Activated CD8-positive, alpha-beta memory T cell treated with anti-CD3 and anti-CD28 coated beads for 24 hours (primary cell): ENCODE data around the gene CYP2D6.
"Not testable (repeated sequence)": the region's sequence is repeated elsewhere in the genome, so short reads cannot be mapped to it uniquely, and the experiment has no call there.

Experiments used
- DNase-seq: peaks from one replicate; pipeline ENCODE4 v3.0.0-alpha.2; 2020

CYP2D6 gene

DNA sequence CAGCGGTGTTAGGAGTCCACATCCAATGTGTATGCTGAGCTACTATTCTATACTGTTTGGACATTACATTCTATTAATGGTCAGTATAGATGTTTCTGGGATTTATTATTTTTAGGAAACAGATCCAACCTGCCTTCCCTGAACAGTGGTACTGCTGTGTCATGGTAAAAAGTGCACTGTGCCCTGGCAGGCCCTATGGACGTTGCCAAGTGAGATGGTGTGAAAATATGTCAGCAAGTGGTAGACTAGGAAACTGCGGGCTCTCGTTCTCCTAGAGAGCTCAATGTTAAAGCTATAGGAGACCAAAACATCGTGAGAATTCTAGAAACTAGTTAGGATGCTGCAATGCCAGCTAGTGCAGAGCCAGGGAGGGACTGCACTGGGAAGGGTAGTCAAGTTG, 26.0 kb upstream of the CYP2D6 start:
- DNase-seq = no peak

DNA sequence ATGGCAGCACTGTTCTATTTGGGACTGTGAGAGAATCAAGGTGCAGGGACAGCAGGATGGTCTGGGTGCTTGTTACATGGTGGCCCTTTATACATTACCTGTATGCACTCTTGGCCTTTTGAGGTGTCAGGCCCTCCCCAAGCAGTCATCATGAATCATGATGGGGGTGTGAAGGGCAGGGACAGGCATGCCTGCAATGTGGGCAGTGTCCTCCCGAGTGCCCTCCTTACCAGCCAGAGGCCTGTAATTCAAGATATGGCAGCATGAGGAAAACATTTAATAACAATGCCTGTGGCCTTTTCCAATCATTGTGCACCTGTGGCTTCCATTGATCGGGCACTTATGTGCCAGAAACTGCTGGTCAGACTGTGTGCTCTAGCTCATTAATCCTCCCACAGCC, 25.5 kb upstream of the CYP2D6 start:
- no peak for DNase-seq

DNA sequence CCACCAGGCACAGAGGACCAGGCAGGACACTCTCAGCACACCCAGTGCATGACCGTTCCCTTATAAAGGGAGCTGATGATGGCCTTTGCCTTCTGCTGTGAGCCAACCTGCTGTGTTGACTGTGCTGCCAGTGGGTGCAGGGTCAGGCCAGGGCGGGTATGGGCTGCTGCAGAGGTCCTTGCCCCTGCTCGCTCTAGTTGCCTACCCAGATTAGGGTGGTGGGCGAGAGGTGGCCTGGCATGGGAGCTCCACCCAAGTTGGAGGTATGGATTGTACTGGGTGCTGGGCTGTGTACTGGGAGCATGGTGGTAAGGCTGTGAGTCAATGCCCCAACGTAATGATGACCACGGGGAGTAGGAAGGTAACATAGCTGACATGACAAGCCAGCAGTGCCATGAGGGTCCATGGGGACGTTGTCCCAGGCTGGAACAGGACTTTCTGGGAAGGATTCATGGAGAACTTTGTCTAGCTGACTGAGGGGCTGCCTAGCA, 24.5 kb upstream of the CYP2D6 start:
- DNase-seq = no peak

DNA sequence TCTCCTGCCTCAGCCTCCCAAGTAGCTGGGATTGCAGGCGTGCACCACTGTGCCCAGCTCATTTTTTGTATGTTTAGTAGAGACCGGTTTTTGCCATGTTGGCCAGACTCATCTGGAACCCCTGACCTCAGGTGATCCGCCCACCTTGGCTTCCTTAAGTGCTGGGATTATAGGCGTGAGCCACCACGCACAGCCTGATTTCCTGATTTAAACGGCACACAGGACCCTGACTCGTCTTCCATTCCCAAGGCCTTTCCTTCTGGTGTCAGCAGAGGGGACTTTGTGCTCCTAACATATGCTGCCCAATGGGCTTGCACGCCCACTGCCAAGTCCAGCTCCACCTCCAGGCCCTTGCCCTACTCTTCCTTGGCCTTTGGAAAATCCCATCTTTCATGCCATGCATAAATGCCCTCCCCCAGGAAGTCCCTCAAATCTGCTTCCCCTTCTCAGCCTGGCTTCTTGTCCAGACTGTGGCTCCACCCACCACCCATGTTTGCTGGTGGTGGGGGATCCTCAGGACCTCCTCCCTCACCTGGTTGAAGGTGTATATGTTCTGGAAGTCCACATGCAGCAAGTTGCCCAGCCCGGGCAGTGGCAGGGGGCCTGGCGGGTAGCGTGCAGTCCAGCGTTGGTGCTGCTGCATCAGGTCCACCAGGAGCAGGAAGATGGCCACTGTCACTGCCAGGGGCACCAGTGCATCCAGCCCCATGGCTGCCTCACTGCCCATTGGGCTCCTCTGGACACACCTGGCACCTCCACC, 23.9 kb upstream of the CYP2D6 start:
- no peak for DNase-seq

DNA sequence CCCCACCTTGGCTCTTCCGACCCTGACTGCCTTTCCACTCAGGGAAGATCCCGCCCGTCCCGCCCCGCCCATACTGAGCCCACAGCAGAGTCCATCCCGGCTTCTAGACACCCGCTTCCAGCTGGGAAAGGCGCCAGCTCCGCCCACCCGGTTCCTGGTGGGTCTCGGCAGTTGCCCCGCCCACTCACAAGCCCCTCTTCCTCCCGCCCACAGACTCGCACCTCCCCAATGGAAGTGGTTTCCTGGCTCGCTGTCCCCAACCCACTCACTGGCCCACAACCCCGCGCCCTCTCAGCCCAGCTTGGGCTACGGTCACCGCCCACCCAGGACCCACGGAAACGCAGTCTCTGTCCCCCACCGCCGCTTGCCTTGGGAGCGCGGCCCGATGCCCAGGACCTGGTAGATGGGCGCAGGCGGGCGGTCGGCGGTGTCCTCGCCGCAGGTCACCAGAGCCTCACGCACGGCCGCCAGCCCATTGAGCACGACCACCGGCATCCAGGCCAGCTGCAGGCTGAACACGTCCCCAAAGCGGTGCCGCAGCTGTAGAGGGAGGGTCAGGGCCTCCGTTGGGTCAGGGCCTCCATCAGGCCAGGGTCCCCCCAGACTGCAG, 22.2 kb upstream of the CYP2D6 start:
- no peak for DNase-seq

DNA sequence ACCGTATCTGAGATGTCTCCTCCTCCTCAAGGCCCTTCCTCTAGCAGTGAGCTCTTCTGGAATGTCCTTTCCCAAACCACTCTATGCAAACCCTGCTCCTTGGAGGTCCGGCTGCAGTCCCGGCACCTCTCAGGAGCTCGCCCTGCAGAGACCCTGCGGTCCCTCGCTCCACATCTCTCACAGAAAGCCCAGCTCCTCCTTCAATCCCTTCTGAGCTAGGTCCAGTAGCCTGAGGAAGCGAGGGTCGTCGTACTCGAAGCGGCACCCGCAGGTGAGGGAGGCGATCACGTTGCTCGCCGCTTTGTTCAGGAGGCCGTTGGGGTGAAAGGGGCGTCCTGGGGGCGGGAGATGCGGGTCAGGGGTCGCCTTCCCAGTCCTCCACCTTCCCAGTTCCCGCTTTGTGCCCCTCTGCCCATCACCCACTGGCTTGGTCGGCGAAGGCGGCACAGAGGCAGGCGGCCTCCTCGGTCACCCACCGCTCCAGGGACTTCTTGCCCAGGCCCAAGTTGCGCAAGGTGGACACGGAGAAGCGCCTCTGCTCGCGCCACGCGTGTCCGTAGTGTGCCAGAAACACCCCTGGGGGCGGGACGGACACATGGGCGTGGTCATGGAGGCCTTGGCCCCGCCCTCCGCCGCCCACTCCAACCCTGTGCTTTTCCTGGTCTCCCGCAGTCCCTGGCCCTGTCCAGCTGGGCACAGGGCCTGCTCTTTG, 21.5 kb upstream of the CYP2D6 start:
- no peak for DNase-seq

DNA sequence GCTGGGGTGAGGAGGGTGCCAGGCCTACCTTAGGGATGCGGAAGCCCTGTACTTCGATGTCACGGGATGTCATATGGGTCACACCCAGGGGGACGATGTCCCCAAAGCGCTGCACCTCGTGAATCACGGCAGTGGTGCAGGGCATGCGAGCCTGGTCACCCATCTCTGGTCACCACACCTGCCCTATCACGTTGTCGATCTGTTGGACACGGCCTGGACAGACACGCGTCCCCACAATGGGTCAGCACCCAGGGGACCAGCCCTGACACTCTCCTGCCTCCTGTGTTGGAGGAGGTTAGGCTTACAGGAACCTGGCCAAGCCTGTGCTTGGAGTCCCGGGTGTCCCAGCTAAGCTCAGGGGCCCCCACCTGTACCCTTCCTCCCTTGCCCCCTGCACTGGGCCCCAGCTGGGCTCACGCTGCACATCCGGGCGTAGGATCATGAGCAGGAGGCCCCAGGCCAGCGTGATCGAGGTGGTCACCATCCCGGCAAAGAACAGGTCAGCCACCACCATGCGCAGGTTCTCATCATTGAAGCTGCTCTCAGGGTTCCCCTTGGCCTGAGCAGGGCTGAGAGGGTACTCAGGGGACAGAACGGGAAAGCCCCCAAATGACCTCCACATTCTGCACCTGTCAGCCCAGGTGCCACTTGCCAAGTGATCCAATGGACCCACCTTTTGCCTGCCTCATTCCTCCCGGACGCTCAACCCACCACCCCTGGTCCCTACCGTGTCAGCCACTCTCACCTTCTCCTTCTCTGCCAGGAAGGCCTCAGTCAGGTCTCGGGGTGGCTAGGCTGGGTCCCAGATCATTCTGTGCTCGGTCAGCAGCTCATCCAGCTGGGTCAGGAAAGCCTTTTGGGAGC, 20.3 kb upstream of the CYP2D6 start:
- DNase-seq = no peak

DNA sequence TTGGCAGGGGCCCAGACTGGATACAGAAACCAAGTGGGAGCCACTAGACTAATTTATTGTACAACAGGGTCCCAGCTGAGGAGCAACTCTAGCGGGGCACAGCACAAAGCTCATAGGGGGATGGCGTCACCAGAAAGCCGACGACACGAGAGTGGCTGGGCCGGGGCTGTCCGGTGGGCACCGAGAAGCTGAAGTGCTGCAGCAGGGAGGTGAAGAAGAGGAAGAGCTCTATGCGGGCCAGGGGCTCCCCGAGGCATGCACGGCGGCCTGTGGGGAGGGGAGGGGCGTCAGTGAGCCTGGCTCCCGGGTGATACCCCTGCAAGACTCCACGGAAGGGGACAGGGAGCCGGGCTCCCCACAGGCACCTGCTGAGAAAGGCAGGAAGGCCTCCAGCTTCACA, 19.2 kb upstream of the CYP2D6 start:
- not testable (repeated sequence) for DNase-seq

DNA sequence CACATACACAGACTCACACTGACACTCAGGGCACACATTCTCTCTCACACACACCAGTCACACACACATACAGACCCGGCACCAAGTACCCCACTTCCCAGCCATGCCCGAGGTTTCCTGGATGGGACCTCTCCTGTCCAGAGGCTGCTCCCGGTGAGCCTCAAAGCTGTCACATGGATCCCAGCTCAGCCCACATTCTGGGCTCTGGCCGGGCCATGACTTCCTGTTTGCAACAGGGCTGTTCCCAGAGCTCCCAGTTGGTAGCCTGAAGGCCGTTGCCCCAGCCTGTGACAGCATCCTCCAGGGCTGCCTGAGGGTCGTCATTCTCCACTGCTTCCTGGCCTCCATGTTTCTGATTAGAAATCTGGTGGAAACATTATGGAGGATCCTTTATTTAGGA, 14.6 kb upstream of the CYP2D6 start:
- DNase-seq = no peak

DNA sequence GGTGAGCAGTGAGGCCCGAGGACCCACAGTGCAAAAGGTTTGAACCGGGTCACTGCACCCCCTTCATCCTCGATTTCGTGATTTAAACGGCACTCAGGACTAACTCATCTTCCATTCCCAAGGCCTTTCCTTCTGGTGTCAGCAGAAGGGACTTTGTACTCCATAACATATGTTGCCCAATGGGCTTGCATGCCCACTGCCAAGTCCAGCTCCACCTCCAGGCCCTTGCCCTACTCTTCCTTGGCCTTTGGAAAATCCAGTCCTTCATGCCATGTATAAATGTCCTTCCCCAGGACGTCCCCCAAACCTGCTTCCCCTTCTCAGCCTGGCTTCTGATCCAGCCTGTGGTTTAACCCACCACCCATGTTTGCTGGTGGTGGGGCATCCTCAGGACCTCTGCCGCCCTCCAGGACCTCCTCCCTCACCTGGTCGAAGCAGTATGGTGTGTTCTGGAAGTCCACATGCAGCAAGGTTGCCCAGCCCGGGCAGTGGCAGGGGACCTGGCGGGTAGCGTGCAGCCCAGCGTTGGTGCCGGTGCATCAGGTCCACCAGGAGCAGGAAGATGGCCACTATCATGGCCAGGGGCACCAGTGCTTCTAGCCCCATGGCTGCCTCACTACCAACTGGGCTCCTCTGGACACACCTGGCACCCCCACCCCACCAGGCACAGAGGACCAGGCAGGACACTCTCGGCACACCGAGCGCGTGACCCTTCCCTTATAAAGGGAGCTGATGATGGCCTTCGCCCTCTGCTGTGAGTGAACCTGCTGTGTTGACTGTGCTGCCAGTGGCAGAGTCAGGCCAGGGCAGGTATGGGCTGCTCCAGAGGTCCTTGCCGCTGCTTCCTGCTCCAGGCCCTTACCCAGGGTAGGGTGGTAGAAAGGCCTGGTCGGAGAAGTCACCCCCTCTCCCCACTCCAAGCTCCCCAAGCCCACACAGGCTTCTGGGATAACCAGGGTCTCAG, 13.5 kb upstream of the CYP2D6 start:
- not testable (repeated sequence) for DNase-seq

DNA sequence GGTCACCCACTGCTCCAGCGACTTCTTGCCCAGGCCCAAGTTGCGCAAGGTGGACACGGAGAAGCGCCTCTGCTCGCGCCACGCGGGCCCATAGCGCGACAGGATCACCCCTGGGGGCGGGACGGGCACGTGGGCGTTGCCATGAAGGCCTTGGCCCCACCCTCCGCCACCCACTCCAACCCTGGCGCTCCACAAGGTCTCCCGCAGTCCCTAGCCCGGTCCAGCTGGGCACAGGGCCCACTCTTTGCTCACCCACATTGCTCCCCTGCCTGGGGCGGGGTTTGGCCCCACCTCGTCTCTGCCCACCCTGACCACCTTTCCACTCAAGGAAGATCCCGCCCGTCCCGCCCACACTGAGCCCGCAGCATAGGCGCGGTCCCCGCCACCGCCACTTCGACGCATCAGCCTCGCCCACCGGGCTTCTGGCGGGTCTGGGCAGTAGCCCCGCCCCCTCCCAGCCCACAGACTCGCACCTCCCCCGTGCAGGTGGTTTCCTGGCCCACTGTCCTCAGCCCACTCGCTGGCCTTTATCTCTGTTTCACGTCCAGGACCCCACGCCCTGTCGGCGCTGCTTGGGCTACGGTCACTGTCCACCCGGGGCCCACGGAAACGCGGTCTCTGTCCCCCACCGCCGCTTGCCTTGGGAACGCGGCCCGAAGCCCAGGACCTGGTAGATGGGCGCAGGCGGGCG, 12.3 kb upstream of the CYP2D6 start:
- DNase-seq = no peak

DNA sequence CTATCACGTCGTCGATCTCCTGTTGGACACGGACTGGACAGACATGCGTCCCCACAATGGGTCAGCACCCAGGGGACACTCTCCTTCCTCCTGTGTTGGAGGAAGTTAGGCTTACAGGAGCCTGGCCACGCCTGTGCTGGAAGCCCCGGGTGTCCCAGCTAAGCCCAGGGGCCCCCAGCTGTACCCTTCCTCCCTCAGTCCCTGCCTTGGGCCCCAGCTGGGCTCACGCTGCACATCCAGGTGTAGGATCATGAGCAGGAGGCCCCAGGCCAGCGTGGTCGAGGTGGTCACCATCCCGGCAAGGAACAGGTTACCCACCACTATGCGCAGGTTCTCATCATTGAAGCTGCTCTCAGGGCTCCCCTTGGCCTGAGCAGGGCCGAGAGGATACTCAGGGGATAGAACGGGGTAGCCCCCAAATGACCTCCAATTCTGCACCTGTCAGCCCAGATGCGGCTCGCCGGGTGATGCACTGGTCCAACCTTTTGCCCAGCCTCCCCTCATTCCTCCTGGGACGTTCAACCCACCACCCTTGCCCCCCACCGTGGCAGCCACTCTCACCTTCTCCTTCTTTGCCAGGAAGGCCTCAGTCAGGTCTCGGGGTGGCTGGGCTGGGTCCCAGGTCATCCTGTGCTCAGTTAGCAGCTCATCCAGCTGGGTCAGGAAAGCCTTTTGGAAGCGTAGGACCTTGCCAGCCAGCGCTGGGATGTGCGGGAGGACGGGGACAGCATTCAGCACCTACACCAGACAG, 10.9 kb upstream of the CYP2D6 start:
- DNase-seq = not testable (repeated sequence)

DNA sequence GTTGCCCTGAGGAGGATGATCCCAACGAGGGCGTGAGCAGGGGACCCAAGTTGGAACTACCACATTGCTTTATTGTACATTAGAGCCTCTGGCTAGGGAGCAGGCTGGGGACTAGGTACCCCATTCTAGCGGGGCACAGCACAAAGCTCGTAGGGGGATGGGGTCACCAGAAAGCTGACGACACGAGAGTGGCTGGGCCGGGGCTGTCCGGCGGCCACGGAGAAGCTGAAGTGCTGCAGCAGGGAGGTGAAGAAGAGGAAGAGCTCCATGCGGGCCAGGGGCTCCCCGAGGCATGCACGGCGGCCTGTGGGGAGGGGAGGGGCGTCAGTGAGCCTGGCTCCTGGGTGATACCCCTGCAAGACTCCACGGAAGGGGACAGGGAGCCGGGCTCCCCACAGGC, 9.5 kb upstream of the CYP2D6 start:
- not testable (repeated sequence) for DNase-seq

DNA sequence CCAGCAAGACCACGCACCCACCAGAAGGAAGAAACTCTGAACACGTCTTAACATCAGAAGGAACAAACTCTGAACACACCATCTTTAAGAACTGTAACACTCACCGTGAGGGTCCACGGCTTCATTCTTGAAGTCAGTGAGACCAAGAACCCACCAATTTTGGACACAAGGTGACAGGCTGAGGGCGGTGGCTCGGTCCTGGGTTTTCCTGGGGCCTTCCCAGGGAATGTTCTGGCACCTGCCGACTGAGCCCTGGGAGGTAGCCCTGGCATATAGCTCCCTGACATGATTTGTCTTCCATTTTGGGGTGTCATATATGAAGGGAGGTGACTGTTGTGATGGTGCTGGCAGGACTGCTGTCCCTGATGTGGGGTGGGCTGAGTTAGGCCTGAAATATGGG, 8.9 kb upstream of the CYP2D6 start:
- not testable (repeated sequence) for DNase-seq

DNA sequence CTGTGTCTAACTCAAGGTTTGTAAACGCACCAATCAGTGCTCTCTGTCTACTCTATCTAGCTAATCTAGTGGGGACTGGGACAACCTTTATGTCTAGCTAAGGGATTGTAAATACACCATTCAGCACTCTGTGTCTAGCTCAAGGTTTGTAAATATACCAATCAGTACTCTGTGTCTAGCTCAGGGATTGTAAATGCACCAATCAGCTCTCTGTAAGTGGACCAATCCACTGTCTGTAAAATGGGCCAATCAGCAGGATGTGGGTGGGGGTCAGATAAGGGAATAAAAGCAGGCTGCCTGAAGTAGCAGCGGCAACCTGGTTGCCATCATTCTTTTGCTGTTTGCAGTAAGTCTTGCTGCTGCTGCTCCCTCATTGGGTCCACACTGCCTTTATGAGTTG, 8.4 kb upstream of the CYP2D6 start:
- no peak for DNase-seq

DNA sequence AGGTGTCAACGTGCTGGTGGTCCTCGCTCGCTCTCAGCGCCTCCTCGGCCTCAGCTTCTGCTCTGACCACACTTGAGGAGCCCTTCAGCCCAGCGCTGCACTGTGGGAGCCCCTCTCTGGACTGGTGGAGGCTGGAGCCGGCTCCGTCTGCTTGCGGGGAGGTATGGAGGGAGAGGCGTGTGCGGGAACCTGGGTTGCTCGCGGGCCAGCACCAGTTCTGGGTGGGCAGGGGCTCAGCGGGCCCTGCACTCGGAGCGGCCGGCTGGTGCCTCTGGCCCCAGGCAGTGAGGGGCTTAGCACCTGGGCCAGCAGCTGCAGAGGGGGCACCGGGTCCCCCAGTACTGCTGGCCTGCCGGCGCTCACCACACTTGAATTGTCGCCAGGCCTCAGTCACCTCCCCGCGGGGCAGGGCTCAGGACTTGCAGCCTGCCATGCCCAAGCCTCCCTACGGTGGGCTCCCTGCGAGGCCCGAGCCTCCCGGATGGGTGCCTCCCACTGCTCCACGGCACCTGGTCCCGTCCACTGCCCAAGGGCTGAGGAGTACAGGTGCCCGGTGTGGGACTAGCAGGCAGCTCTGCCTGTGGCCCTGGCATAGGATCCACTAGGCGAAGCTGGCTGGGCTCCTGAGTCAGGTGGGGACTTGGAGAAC, 7.6 kb upstream of the CYP2D6 start:
- DNase-seq = no peak

DNA sequence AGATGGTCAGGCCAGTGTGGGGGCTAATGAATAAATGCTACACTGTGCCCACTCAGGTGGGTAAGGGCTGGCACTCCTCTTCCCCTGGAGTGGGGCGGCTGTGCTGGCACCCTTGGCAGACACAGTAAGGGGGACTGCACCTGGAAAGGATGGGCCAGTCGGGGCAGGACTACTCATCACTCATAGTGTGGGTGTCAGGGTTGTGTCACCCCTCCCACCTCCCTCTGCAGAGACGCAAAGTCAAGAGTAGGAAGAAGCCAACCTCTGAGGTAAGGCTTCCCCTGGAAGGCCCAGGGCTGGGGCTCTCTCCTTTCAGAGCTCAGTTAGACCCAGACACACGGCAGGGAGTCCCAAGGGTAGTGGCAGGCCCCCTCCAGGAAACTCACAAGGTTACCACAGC, 5.1 kb upstream of the CYP2D6 start:
- DNase-seq = not testable (repeated sequence)

DNA sequence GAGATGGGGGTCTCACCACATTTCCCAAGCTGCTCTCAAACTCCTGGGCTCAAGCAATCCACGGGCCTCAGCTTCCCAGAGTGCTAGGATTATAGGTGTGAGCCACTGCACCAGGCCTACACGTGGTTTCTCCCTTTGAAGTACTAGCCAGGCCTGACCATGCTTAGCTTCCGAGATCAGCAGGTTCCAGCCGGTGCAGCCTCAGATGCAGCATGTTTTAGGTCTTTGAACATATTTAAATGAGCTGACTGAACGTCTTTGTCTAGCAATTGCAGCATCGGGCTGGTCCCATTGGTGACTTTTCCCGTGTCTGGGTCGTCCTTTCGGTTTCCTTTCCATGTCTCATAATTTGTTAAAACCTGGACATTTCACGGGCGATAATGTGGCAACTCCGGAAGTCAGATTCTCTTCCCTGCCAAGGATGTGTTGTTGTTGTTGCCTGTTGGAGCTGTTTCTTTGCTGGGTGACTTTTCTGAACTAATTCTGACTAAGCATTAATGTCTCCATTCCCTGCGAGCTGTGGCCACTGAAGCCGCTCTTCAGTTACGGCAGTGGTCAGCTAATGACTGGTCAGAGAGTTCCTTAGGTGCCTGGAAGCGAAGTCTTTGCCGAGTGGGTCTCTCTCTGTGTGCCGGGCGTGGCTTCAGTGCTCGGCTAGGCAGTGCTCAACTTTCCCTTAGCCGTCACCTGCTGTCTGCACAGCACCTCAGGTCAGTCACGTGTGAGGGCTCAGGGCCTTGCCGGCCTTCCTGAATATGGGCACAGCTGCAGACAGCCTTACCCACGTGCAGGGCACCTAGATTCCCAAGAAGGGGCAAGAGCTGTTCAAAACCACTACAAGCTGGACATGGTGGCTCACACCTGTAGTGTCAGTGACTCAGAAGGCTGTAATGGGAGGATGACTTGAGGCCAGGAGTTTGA, 3.8 kb upstream of the CYP2D6 start:
- no peak for DNase-seq

DNA sequence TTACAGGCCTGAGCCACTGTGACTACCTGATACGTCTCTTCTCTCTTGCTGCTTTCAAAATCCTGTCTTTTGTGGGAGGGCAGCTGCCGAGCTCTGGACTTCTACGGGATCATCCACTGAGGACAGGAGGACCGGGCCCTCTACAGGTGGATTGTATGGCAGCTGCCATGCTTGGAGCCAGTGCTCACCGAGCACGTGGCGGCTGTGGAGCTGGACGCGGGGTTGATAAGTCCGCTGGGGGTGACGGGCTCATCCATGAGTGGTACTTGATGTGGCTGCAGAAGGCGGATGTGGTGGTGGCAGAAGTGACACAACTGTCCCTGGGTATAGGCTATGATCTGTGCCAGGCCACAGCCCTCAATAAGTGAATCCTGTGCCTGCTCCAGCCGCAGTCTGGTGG, 1.8 kb upstream of the CYP2D6 start:
- DNase-seq = no peak
